Skin epidermis (tissue), 12 donors: ENCODE results near the gene ZNF638.

Source experiments
- H3K27ac ChIP-seq, 21 experiments: fragments of 200-600 bp; sonication (generic) in 11 of 21; one replicate each; pipeline ENCODE4 v1.5.0; 2020; ENCODE audit warnings: mild to moderate bottlenecking in 3 of 21, inconsistent platforms in 2 of 21, moderate library complexity in 2 of 21
- H3K4me3 ChIP-seq, 7 experiments: fragments of 200-600 bp; sonication (generic) in 2 of 7; one replicate each; pipeline ENCODE4 v1.5.0; 2020; ENCODE audit warnings: inconsistent platforms in 2 of 7, mild to moderate bottlenecking in 2 of 7, moderate library complexity in 1 of 7

ZNF638 gene

GRCh38 chr2:71479261-71479660 lies 147.7 kb downstream of the ZNF638 start:
- no peak overlapping the region for H3K27ac ChIP-seq
- no peak overlapping the region for H3K4me3 ChIP-seq

- no peak overlapping the region for H3K4me3 ChIP-seq
- no peak overlapping the region for H3K27ac ChIP-seq
Observed at GRCh38 chr2:71481111-71481510, 149.5 kb downstream of the ZNF638 start.

- H3K4me3 ChIP-seq, result no peak overlapping the region
- H3K27ac ChIP-seq, result no peak overlapping the region
Observed at GRCh38 chr2:71482055-71482454, 150.5 kb downstream of the ZNF638 start.

- H3K4me3 ChIP-seq, result no peak overlapping the region
- H3K27ac ChIP-seq, result no peak overlapping the region
Observed at GRCh38 chr2:71483246-71483645, 151.7 kb downstream of the ZNF638 start.

GRCh38 chr2:71484354-71484753 lies 152.8 kb downstream of the ZNF638 start:
- H3K27ac ChIP-seq, result no peak overlapping the region
- no peak overlapping the region for H3K4me3 ChIP-seq
